ENCODE data around the gene FAM193A.
"Not testable (repeated sequence)": the region's sequence is repeated elsewhere in the genome, so short reads cannot be mapped to it uniquely, and the experiment has no call there.

FAM193A gene

DNA sequence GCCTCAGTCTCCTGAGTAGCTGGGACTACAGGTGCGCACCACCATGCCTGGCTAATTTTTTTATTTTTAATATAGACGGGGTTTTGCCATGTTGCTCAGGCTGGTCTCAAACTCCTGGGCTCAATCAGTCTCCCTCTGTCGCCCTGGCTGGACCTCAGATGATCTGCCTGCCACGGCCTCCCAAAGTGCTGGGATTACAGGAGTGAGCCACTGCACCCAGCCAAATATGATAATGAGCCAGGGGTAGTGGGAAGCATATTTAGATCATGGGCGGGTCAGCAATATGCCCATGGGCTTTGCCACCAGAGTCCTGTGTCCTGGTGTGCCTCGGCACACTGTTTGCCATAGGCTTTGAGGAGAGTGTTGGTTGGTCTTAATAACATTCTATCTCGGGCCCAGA is 71.8 kb downstream of the FAM193A start:
- no peak for DNase-seq (ENCODE audit: low read depth in 2 of 2)

DNA sequence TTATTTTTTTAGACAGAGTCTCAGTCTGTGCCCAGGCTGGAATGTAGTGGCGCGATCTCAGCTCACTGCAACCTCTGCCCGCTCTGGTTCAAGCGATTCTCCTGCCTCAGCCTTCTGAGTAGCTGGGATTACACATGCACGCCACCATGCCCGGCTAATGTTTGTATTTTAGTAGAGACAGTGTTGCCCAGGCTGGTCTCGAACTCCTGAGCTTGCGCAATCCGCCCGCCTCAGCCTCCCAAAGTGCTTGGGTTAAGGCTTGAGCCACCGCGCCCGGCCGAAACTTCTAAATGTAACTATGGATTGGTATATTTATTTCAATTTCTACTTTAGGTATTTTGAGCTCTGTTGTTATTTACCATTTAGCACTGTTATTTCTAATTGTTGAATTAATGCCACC is 79.4 kb downstream of the FAM193A start:
- DNase-seq (ENCODE audit: low read depth in 2 of 2), result no peak

DNA sequence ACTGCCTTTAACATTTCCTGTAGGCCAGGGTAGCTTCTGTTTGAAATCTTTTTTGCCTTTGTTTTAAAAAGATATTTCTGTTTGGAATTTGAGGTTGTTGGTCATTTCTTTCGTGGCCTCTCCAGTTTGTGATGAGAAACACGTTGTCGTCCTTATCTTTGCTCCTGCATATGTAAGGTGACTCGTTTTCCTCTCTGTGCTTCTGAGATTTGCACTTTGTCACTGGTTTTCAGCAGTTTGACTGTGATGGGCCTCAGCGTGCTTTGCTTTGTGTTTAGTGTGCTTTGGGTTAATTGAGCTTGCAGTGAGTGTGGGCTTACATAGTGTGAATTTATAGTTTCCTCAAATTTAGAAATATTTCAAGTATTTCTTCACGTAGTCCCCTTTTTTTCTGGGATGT is 81.5 kb downstream of the FAM193A start:
- no peak for DNase-seq (ENCODE audit: low read depth in 2 of 2)

DNA sequence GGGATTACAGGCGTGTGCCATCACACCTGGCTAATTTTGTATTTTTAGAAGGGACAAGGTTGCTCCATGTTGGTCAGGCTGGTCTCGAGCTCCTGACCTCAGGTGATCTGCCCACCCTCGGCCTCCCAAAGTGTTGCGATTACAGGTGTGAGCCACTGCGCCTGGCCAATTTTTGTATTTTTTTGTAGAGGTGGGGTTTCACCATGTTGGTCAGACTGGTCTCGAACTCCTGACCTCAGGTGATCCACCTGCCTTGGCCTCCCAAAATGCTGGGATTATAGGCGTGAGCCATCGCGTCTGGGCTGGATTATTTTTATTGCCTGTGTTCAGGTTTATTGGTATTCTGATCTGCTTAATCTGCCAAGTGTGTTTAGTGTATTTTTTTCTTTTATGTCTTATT is 82.3 kb downstream of the FAM193A start:
- not testable (repeated sequence) for DNase-seq (ENCODE audit: low read depth in 2 of 2)

DNA sequence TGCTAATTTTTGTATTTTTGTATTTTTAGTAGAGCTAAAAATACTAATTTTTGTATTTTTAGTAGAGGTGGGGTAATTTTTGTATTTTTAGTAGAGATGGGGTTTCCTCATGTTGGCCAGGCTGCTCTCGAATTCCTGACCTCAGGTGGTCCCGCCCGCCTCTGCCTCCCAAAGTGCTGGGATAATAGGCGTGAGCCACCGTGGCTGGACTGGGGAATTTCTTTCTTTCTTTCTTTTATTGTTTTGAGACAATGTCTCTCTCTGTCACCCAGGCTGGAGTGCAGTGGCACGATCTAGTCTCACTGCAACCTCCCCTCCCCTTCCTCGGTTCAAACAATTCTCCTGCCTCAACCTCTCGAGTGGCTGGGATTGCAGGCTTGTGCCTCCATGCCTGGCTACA is 83.0 kb downstream of the FAM193A start:
- DNase-seq (ENCODE audit: low read depth in 2 of 2), result no peak

DNA sequence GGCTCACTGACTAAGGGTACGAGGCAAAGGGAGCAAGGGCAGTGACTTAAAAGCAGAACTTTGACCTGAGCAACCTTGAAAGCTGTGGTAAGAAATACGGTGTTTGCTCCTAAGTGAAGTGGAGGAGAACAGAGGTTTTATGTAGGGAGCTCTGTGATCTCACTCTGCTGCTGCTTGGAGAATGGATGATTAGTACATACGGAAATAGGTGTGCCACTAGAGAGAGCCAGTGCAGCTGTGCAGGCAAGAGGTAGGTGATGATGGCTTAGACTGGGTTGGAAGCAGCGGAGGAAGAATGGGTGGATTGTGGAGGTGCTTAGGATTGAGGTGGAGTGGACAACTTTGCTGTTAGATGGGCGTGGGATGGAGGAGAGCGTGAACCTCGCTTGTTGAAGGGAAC is 85.0 kb downstream of the FAM193A start:
- no peak for DNase-seq (ENCODE audit: low read depth in 2 of 2)

DNA sequence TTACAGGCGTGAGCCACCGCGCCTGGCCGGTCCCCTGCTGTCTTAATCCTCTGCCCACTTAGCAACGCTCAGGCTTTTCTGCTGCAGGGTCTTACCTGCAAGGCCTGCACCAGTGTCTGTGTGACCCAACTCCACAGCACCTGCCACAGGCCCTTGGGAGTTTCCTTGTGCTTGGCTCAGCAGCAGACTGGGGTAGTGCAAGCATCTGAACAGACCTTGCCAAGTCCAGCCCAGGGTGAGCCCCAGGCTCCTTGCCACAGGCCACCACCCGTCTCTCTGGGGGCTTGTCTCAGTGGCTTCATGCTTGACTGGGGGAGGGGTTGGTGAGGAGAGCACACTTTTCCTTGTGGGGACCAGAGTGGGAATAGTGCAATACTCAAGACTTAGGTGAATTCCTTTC is 87.0 kb downstream of the FAM193A start:
- no peak for DNase-seq (ENCODE audit: low read depth in 2 of 2)

DNA sequence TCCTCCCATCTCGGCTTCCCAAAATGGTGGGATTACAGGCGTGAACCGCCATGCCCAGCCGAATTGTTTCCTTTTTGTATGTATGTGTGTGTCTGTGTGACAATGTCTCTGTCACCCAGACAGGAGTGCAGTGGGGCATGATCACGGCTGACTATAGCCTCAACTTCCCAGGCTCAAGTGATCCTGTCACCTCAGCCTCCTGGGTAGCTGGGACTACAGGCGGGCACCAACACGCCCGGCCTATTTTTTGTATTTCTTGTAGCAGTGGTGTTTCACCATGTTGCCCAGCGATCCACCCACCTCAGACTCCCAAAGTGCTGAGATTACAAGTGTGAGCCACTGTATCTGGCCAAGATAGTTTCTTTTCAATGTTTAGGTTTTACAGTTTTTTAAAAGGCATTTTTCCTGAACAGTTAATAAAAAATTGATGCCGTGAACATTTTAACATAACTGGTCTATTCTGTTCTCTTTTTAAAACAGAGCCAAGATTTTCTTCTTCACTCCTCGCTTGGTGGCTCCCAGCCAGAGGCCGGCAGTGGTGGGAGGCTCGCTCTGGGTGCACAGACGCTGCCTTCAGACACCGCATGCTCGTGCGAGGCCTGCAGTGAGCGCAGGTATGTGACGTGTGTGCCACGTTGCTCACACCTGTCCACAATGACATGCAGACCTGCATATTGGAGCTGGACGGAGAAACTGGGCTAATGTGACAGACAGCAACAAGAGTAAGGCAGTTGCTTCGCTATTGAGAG is 88.5 kb downstream of the FAM193A start:
- no peak for DNase-seq (ENCODE audit: low read depth in 2 of 2)

DNA sequence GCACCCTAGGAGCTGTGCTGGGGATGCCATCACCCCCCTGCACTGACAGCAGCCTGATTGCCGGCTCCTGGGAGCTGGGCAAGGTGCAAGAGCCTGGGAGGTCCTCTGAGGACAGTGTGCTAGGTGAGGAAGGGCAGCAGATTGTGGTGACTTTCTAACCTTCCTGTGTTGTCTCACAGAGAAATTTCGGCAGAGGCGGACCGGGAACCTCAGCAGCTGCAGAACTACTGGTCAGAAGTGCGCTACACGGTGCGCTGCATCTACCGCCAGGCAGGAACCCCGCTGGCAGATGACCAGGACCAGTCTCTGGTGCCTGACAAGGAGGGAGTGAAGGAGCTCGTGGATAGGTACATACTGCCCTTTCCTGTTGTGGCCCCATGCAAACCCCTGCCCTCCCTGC is 89.8 kb downstream of the FAM193A start:
- no peak for DNase-seq (ENCODE audit: low read depth in 2 of 2)

DNA sequence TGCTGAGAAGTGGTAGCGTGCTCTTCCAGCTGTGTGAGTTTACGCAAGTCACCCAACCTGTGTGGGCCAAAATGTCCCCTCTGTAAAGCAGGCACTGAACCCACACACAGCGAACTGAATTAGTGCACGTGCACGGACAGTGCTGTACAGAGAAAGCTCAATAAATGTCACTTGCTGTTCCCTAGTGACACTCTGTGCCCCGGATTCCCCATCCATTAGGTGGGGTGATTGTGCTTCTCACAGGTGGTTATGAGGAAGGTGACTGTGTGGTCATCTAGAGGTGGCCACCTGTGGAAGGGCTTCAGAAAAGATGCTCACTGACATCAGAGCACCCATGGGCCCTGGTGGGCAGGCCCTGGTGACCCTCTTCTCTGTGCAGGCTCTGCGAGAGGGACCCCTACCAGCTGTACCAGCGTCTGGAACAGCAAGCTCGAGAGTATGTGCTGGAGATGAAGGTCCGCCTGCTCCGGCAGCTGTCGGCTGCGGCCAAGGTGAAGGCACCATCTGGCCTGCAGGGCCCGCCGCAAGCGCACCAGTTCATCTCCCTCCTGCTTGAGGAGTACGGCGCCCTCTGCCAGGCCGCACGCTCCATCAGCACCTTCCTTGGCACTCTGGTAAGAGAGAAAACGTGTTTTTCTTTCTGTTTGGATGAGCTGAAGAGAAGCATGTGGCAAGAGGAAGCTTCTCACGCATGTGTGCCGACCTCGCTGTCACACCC is 94.3 kb downstream of the FAM193A start:
- no peak for DNase-seq (ENCODE audit: low read depth in 2 of 2)

DNA sequence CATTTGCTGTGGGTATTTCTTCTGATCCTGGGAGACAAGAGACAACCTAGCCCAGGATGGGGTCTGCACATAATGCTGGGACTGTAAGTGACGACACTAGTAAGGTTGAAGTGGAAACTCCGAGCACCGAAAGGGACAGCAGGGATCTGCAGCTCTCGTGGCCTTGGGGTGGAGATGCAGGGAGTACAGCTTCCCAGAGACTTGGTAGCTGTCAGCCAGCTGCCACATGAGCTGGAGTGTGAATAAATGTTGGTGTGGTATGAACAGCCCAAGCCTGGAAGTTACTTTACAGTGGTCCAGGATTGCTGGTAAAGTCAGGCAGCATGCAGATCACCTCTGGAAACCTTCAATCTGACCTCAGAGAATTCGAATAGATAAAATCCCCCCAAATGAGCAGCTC is 97.6 kb downstream of the FAM193A start:
- DNase-seq (ENCODE audit: low read depth in 2 of 2), result no peak

DNA sequence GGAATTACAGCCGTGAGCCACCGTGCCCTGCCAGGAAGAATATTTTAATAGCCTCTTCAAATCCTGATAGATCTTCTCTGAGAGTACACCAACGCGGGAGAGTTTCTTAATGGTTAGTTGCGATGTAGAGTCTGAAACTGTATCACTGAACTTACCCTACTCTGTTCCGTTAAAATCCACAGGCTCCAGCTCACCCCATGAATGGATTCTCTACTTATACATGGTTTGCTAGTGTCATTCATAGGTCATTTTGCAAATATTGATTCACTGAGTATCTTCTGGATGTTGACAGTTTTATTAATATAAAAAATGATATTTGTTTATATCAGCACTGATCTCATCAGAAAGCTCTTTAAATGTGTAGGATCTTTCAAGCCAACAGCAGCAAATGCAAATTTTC is 99.9 kb downstream of the FAM193A start:
- no peak for DNase-seq (ENCODE audit: low read depth in 2 of 2)

DNA sequence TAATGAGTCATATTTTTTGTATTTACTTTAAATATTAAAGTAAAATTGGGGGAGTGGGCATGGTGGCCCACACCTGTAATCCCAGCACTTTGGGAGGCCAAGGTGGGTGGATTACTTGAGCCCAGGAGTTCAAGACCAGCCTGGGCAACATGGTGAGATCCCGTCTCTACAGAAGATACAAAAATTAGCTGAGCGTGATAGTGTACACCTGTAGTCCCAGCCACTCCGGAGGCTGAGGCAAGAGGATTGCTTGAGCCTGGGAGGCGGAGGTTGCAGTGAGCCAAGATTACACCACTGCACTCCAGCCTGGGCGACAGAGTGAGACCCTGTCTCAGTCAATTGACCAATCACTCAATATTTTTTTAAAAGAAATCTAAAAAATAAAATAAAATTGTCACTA is 100.5 kb downstream of the FAM193A start:
- DNase-seq (ENCODE audit: low read depth in 2 of 2), result not testable (repeated sequence)

DNA sequence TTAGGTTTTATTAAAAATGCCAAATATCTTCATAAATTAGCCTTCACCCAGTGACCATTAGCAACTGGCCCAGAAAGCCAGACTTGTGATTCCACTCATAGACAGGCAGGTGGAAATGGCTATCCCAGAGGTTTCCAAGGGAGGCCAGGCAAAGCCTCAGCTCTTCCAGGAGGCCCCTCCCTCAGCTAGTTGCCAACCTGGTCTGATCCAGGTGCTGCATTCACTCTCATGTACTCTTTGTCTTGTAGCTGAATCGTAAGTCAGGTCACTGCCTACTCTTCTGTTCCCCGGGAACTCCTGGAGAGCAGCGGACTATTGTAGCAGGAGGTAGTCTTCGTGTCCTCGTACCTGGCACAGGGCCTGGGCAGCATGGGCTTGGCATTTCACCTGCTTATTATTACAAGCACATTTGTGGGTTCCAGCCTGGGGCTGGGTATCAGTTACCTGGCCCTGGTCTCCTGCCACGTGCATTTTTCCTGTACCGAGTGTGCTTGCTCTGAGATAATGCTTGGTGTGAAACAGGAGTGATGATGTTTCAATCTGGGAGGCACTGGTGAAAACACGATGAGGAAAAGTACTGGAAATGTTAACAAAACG is 101.6 kb downstream of the FAM193A start:
- no peak for DNase-seq (ENCODE audit: low read depth in 2 of 2)

DNA sequence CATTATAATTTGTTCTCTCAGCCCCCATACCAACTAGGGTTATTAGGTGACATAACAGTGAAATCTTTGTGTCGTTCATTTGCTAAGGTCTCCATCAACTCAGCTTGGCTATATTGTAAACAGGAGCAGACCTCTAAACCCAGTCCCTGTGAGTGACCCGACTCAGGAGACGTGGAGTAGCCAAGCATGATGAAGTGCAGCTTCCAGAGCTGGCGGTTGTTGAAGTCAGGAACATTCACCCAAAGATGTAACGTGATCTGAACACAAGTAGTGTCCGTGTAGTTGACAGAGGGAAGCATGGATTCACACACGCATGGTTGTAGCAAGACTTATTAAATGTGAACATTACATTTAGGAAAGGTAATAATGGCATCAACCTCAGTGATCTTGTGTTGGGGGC is 102.3 kb downstream of the FAM193A start:
- DNase-seq (ENCODE audit: low read depth in 2 of 2), result no peak

DNA sequence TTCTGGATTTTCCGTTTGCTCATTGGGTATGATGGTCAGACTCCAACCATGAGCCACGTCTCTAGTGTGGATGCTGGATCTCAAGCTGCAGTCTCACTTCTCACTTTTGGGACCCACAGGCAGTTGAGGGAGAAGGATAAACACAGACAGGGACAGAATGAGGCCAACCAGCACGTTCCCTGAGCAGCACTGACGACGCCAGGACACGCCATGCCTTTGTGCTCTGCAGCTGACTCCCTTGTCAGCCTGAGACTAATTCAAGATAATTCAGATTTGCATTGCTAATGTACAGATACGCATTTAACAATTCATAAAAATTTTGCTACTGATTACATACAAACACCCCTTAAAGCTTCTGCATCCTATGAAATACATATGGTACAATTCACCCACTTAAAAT is 106.5 kb downstream of the FAM193A start:
- no peak for DNase-seq (ENCODE audit: low read depth in 2 of 2)

DNA sequence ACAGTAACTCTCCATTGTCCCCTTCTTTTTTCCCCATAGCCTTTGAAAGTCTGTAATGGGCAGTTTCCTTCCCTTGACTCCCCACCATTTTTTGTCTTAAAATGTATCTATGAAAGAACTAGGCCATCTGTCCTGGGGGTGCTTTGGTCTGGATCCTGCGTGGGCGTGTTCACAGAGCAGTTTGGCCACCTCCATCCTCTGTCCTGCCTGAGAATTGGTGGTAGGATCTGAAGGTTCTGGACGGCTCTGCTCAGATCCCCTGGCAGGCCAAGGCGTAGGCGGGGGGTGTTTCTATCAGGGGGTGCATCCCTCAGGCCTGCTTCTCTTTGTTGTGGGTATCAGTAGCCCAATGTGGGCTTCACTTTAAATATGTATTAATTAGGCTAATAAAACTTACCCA is 107.1 kb downstream of the FAM193A start:
- DNase-seq (ENCODE audit: low read depth in 2 of 2), result no peak

DNA sequence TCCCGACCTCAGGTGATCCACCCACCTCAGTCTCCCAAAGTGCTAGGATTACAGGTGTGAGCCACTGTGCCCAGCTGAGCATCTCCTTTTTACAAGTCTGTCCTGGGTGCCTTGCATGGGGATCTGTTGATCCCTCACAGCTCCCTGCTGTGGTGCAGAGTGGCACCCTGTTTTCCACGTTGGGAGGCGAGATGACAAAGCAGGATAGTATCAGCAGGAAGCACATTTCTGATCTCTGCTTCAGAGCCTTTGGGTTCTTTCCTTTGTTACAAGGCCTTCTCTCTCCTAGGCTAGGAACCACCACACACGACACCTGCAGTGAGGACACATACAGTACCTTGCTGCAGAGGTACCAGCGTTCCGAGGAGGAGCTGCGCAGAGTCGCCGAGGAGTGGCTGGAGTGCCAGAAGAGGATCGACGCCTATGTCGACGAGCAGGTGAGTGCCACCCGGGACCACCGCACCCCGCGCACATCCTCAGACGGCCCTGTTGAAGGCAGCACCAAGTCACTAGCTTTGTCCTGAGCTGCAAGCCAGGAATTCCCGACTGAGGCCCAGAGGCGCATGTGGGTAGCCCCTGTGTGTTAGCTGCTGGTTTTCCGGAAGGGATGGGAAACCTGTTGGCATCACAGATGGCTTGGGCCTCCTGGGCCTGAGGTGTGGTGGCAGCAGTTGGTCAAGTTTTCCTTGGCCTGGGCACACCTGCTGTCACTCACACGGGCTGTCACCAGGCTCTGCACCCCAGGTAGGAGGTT is 110.1 kb downstream of the FAM193A start:
- DNase-seq (ENCODE audit: low read depth in 2 of 2), result no peak

DNA sequence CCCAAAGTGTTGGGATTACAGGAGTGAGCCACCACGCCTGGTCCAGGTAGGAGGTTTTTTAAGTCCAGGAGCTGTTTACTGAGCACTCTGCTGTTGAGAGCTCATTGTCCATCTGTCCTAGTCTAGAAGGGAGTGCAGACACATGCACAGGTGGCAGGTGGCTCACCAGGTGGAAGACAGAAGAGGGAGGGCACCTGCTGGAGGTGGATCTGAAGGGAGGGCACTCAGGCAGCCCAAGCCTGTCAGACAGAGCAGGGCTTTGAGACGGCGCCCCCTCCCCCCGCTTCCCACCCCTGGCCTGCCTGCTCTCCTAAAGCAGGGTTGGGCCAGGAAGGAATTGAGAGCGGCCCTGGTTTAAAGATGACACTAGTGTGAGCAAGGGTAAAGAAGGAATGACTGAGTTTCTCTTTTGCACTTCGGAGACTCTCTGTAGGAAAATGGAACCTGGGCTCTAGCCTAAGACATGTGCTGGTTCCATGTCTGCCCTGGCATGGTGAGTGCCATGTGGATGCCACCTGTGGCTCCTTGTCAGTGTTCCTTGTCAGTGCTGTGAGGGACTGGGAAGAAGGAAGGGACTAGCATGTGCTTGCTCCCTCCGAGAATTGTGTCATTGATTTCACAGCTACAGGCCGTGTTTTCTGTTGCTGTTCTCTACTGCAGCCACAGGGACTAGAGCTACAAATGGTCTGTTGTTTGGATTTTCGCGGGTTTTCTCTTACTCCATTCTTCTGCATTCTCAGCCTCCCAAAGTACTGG is 111.1 kb downstream of the FAM193A start:
- DNase-seq (ENCODE audit: low read depth in 2 of 2), result no peak

DNA sequence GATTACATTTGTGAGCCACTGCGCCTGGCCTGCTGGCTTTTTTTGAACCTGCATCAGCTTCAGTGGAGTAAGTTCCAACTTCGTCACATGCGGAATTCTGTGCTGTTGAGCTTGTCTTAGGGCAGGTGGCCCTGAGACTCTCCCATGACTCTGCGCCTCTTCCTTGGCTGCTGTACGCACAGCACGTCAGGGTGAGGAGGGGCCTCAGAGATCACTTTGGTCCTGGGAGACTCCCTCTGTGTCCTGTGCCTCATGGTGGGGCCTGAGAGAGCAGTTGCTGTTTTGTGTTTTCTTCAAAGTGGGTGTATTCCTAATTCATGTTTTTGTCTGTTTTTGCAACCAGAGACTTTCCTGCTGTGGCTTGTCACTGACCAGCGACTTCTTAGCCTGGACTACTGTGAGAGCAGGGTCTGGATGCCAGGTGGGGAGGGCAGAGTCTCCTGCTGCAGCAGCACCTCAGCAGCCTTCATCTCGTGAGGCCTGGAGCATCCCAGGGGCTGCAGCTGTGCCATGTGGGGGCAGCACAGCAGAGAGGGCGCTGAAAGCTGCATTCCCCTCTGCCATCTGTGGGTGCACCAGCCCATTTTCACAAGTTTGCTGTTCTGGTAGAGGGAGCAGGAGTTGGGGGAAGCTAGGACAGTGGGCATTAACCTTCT is 111.8 kb downstream of the FAM193A start:
- no peak for DNase-seq (ENCODE audit: low read depth in 2 of 2)

DNA sequence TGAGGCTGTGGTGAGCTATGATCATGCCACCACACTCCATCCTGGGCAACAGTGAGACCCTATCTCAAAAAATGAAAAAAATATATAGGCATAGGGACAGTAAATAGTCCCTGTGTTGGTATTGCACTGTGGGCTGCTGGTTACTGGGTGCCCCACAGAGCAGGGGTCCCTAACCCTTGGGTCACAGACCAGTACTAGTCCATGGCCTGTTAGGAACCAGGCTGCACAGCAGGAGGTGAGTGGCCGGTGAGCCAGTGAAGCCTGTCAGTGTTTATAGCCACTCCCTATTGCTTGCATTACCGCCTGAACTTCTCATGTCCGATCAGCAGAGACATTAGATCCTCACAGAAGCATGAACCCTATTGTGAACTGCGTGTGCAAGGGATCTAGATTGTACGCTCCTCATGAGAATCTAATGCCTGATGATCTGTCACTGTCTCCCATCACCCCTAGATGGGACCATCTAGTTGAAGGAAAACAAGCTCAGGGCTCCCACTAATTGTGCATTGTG is 113.2 kb downstream of the FAM193A start:
- no peak for DNase-seq (ENCODE audit: low read depth in 2 of 2)
